Measurements from ENCODE around the gene LRP5. TPM values are rescaled to one million over a fixed set of nuclear protein-coding genes. Genes with fewer than 3 reads are reported as not detected.

The LRP5 gene
- total and polyA plus RNA-seq, 2 experiments from 2014 or later = 26.9 to 51.1 TPM

DNA sequence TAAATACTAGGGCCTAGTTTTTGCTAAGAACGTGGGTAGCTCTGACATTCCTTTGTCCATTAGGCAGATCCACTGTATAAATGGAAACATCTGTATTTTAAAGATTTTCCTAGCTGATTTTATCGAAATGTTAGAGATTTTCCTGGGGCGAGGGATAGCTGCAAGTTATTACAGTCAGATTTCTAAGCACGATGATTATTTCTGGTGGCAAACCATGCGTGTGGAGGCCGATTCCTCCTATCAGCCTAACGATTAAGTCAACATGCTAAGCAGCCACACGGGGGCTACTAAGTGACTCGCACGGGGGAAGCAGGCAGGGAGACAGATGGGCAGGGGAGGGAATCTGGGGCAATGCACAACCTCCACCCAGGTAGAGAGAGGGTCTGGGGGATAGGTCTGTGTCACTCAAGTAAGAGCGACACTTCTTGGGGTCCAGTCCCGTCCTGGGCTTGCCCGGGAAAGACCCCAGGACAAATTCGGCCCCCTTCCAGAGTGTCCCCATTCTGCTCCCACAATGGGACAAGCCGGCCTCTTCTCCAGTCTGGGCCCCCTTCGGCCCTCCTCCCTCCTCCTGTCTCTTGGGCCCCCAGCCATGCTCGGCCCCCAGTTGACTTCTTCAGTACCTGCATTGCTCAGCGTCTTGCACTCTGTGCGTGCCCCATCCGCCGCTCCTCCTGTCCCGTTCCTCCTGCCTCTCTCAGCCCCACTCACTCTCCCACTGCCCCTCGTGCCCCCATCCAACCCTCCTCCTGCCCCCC lies 41.2 kb upstream of the LRP5 start:
- Mint-ChIP-seq H3K36me3 (ENCODE audit: low read depth) (peaks cover 21% of the 10 kb centered on the region), H3K9me3 (no peaks in the 10 kb centered on the region), H3K4me1 (peaks cover 13% of the 10 kb centered on the region), H3K27ac (peak overlapping the region; percentile 94), H3K27me3 (ENCODE audit: insufficient read depth, low read depth, poor library complexity) (peaks cover 2% of the 10 kb centered on the region), H3K4me3 (peak overlapping the region; percentile 99)
- Histone ChIP-seq H3K4me2 (peak overlapping the region; percentile 82), H3K79me2 (replicated peaks; ENCODE audit: insufficient read depth) (peaks cover 30% of the 10 kb centered on the region), H3K27ac (ENCODE audit: low read depth) (no peak overlapping the region; the same call in 1 of the 2 replicates), H2AFZ (peak overlapping the region; percentile 89), H3K27me3 (ENCODE audit: insufficient read depth) (no peaks in the 10 kb centered on the region), H3K36me3 (ENCODE audit: insufficient read depth) (no peaks in the 10 kb centered on the region; the same call in 1 of the 2 replicates), H3F3A (replicated peaks; ENCODE audit: low read depth) (peaks cover 6% of the 10 kb centered on the region; the same call in 1 of the 2 replicates), H3K9me2 (ENCODE audit: insufficient read depth) (no peaks in the 10 kb centered on the region), H3K4me3 (peak overlapping the region; percentile 96), H4K20me1 (replicated peaks; ENCODE audit: insufficient read depth) (no peaks in the 10 kb centered on the region; the same call in none of the 2 replicates), H3K4me1 (ENCODE audit: insufficient read depth) (peaks cover 7% of the 10 kb centered on the region; the same call in 1 of the 2 replicates)
- no peak for TF ChIP-seq EZH2phosphoT487 (IDR thresholded peaks at IDR 0.05; ENCODE audit: unreplicated experiment)
- TF ChIP-seq, protein P1, sequence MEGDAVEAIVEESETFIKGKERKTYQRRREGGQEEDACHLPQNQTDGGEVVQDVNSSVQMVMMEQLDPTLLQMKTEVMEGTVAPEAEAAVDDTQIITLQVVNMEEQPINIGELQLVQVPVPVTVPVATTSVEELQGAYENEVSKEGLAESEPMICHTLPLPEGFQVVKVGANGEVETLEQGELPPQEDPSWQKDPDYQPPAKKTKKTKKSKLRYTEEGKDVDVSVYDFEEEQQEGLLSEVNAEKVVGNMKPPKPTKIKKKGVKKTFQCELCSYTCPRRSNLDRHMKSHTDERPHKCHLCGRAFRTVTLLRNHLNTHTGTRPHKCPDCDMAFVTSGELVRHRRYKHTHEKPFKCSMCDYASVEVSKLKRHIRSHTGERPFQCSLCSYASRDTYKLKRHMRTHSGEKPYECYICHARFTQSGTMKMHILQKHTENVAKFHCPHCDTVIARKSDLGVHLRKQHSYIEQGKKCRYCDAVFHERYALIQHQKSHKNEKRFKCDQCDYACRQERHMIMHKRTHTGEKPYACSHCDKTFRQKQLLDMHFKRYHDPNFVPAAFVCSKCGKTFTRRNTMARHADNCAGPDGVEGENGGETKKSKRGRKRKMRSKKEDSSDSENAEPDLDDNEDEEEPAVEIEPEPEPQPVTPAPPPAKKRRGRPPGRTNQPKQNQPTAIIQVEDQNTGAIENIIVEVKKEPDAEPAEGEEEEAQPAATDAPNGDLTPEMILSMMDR (conservative IDR thresholded peaks at IDR 0.05; ENCODE audit: low read depth in 2 of 2) = peak; percentile 55 to 58
- DNase-seq (ENCODE audit: low spot score) (peak; percentile 87), ATAC-seq (peak; percentile 77)

DNA sequence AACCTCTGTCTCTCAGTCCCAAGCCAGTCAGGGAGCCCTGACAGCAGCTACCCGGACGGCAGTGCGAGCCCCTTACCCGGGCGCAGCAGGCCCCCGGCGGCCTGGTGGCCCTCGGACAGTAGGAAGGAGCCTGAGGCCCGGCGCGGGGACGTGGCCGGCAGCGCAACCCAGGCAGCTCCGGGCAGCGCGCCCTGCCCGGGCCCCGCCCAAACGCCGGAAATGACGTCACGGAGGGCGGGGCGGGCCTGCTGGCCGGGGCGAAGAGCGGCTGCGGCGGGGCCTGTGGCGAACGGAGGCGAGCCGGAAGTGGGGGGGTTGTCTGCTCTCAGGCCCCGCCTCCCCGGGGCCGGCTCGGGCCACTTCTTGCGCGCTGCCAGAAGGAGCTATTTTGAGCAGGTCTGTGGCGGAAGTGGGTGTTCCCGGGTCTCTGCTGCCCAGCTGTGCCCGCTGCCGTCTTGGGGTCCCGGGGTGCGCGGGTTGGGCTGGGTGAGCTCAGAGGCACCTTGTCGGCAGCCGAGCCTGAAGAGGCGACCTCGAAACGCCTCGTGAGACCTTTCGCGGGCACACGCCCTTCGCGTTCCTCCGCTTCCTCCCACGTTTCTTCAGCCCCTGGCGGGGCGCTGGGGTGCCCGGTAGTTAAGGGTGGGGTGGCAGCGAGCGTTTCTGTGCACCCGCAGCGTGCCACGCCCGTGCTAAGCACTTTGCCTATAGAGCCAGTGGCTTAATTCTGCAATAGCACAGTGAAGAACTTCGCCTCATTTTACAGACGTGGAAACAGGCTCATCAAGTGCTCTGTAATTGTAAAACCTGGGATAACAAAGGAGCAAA lies 40.4 kb upstream of the LRP5 start, which contains the start of gene C11orf24:
Gene C11orf24, minus strand, starts transcription at position 193 of the 828 bp plus-strand sequence. CDS start 8,206 bp downstream, outside the sequence.
- Histone ChIP-seq H3K27ac (ENCODE audit: low read depth) (peak within 1 kb of the TSS; percentile 90), H3K36me3 (ENCODE audit: insufficient read depth) (no peaks in the 10 kb centered on the region; the same call in 1 of the 2 replicates)

More for the DNA sequence above, 40.4 kb upstream of the LRP5 start, which contains the start of gene C11orf24:
- TF ChIP-seq, protein P2, sequence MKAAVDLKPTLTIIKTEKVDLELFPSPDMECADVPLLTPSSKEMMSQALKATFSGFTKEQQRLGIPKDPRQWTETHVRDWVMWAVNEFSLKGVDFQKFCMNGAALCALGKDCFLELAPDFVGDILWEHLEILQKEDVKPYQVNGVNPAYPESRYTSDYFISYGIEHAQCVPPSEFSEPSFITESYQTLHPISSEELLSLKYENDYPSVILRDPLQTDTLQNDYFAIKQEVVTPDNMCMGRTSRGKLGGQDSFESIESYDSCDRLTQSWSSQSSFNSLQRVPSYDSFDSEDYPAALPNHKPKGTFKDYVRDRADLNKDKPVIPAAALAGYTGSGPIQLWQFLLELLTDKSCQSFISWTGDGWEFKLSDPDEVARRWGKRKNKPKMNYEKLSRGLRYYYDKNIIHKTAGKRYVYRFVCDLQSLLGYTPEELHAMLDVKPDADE (IDR thresholded peaks at IDR 0.05) = 0 out of 2 replicates have a peak, but pooled peaks have one; percentile 36
- TF ChIP-seq ZNF114 (CRISPR knock-in tag; IDR thresholded peaks at IDR 0.05) (no peak), POLR2AphosphoS5 (IDR thresholded peaks at IDR 0.05; ENCODE audit: low read depth) (peak; percentile 94), CREB1 (CRISPR knock-in tag; IDR thresholded peaks at IDR 0.05; ENCODE audit: low read depth) (peak; percentile 97), EZH2 (IDR thresholded peaks at IDR 0.05; ENCODE audit: low read depth, unreplicated experiment) (no peak)
- TF ChIP-seq, protein P3, sequence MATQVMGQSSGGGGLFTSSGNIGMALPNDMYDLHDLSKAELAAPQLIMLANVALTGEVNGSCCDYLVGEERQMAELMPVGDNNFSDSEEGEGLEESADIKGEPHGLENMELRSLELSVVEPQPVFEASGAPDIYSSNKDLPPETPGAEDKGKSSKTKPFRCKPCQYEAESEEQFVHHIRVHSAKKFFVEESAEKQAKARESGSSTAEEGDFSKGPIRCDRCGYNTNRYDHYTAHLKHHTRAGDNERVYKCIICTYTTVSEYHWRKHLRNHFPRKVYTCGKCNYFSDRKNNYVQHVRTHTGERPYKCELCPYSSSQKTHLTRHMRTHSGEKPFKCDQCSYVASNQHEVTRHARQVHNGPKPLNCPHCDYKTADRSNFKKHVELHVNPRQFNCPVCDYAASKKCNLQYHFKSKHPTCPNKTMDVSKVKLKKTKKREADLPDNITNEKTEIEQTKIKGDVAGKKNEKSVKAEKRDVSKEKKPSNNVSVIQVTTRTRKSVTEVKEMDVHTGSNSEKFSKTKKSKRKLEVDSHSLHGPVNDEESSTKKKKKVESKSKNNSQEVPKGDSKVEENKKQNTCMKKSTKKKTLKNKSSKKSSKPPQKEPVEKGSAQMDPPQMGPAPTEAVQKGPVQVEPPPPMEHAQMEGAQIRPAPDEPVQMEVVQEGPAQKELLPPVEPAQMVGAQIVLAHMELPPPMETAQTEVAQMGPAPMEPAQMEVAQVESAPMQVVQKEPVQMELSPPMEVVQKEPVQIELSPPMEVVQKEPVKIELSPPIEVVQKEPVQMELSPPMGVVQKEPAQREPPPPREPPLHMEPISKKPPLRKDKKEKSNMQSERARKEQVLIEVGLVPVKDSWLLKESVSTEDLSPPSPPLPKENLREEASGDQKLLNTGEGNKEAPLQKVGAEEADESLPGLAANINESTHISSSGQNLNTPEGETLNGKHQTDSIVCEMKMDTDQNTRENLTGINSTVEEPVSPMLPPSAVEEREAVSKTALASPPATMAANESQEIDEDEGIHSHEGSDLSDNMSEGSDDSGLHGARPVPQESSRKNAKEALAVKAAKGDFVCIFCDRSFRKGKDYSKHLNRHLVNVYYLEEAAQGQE (IDR thresholded peaks at IDR 0.05; ENCODE audit: unreplicated experiment) = peak; percentile 18
- H3K79me2 ChIP-seq (replicated peaks; ENCODE audit: insufficient read depth) = peaks cover 30% of the 10 kb centered on the region
- H3K27me3 ChIP-seq (ENCODE audit: insufficient read depth) = no peaks in the 10 kb centered on the region
- H3F3A ChIP-seq (replicated peaks; ENCODE audit: low read depth) = peaks cover 6% of the 10 kb centered on the region; the same call in 1 of the 2 replicates
- peak within 1 kb of the TSS; percentile 93 for H3K4me2 ChIP-seq
- no peaks in the 10 kb centered on the region for H3K9me2 ChIP-seq (ENCODE audit: insufficient read depth)
- H3K4me3 ChIP-seq = peak within 1 kb of the TSS; percentile 96
- H3K27me3 Mint-ChIP-seq (ENCODE audit: insufficient read depth, low read depth, poor library complexity) = peaks cover 2% of the 10 kb centered on the region
- peaks cover 13% of the 10 kb centered on the region; the same call in 2 of the 3 replicates for H3K36me3 Mint-ChIP-seq (ENCODE audit: low read depth)
- H2AFZ ChIP-seq = peak within 1 kb of the TSS; percentile 89
- H3K4me3 Mint-ChIP-seq = peak within 1 kb of the TSS; percentile 99
- H3K4me1 ChIP-seq (ENCODE audit: insufficient read depth) = peaks cover 7% of the 10 kb centered on the region; the same call in 1 of the 2 replicates
- ATAC-seq (peak; percentile 92), DNase-seq (ENCODE audit: low spot score) (peak; percentile 97)
- no peaks in the 10 kb centered on the region for H3K9me3 Mint-ChIP-seq
- peak within 1 kb of the TSS; percentile 99 for H3K27ac Mint-ChIP-seq
- H4K20me1 ChIP-seq (replicated peaks; ENCODE audit: insufficient read depth) = no peaks in the 10 kb centered on the region; the same call in none of the 2 replicates
- peaks cover 13% of the 10 kb centered on the region for H3K4me1 Mint-ChIP-seq
